Activated naive CD4-positive, alpha-beta T cell treated with anti-CD3 and anti-CD28 coated beads, Interleukin-2, amount 50 U/mL, for 72 hours (primary cell): ENCODE data around the gene STMN3. TPM values are rescaled to one million over a fixed set of nuclear protein-coding genes. Genes with fewer than 3 reads are reported as not detected.
A peak's percentile ranks its signal among the peaks of the same experiment; 100 is the strongest.
"Not testable (repeated sequence)": the region's sequence is repeated elsewhere in the genome, so short reads cannot be mapped to it uniquely, and the experiment has no call there.

Experiments
- ATAC-seq, 2 donors: fragments of 150-1000 bp; cut with Tn5 transposase; 2 replicates each; pipeline ENCODE4 v1.10.0; 2021; ENCODE audit warnings: mild to moderate bottlenecking in 2 of 2, moderate library complexity in 2 of 2
- DNase-seq, 2 donors: peaks; one replicate each; pipeline ENCODE4 v3.0.0; 2021 to 2022; ENCODE audit warnings: low spot score in 2 of 2
- H3K27ac Mint-ChIP-seq, 2 donors: one replicate each; pipeline ENCODE4 v1.8.0; 2022; ENCODE audit warnings: mild to moderate bottlenecking in 2 of 2, mixed read lengths in 2 of 2
- H3K36me3 Mint-ChIP-seq, 2 donors: one replicate each; pipeline ENCODE4 v1.8.0; 2022; ENCODE audit warnings: mixed read lengths in 2 of 2
- H3K9me3 Mint-ChIP-seq, 2 donors: one replicate each; pipeline ENCODE4 v1.8.0; 2022; ENCODE audit warnings: mixed read lengths in 2 of 2
- total RNA-seq, 2 donors: library from RNA; stranded (reverse); gene quantifications; one replicate each; pipeline ENCODE4 v1.2.3, GENCODE V29; 2022

The STMN3 gene
- total RNA-seq, 2 donors from 2014 or later, result 13.8 to 19.5 TPM

GRCh38 chr20:63636752-63637628, 16.2 kb downstream of the STMN3 start:
- H3K27ac Mint-ChIP-seq, result no peak overlapping the region
- ATAC-seq (no peak), DNase-seq (no peak)
- H3K9me3 Mint-ChIP-seq, result no peaks in the 10 kb centered on the region
- H3K36me3 Mint-ChIP-seq, result peaks cover 5% of the 10 kb centered on the region in 2 donors

DNA sequence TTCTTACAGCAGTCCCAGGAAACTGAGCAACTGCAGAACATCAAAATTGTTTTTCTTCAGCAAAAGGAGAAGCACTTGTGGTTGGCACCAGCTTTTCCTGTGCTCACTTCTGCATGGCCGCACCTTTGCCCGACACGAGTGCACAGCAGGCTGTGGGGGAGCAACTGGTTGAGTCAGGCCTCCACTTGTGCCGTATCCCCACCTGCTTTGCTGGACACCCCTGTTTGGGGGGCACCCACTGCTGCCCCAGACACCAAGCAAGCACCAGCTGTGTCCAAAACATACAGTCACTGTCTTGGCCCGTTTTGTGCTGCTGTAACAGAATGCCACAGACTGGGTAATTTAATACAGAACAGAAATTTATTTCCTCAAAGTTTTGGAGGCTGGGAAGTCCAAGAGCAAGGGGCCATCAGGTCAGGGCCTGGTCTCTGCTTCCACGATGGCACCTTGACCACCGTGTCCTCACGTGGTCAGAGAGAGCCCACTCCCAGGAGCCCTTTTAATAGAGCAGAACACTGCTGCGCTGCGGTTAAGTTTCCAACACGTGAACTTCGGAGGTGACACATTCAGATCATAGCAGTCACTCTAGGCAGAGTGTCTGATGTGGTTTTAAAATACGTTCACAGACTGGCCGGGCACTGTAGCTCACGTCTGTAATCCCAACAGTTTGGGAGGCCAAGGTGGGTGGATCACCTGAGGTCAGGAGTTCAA, 17.6 kb downstream of the STMN3 start:
- ATAC-seq (peak; percentile 80 to 91), DNase-seq (peak; percentile 57 to 83)
- Mint-ChIP-seq H3K36me3 (peaks cover 5% of the 10 kb centered on the region in 2 donors), H3K27ac (peak overlapping the region; percentile 41 to 78), H3K9me3 (no peaks in the 10 kb centered on the region)

DNA sequence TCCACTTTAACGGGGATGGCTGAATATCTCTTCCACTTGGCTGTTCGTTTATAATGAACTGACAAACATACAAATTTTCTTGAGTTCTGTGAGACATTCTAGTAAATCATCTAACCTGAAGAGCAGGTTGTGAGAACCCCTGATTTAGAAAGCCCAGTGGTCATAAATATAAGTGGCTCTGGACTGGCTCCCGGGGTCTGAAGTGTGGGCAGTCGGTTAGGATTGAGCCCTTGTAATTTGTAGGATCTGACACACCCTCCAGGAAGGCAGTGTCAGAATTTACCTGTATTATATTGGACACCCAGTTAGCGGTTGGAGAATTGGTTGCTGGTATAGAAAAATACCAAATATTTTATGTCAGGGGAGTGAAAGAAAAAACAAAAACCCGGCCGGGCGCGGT, 19.5 kb downstream of the STMN3 start:
- H3K36me3 Mint-ChIP-seq, result peaks cover 3 to 5% of the 10 kb centered on the region in 2 donors
- ATAC-seq (no peak), DNase-seq (no peak)
- H3K9me3 Mint-ChIP-seq, result no peaks in the 10 kb centered on the region
- no peak overlapping the region for H3K27ac Mint-ChIP-seq

GRCh38 chr20:63631426-63631825, 21.8 kb downstream of the STMN3 start:
- ATAC-seq, DNase-seq, H3K27ac Mint-ChIP-seq, H3K9me3 Mint-ChIP-seq: not testable (repeated sequence)
- peaks cover 9 to 12% of the 10 kb centered on the region in 2 donors for H3K36me3 Mint-ChIP-seq

- not testable (repeated sequence) for DNase-seq, ATAC-seq, H3K27ac Mint-ChIP-seq, H3K9me3 Mint-ChIP-seq
- peaks cover 9 to 12% of the 10 kb centered on the region in 2 donors for H3K36me3 Mint-ChIP-seq
These were observed 22.3 kb downstream of the STMN3 start for GRCh38 chr20:63630956-63631355.

DNA sequence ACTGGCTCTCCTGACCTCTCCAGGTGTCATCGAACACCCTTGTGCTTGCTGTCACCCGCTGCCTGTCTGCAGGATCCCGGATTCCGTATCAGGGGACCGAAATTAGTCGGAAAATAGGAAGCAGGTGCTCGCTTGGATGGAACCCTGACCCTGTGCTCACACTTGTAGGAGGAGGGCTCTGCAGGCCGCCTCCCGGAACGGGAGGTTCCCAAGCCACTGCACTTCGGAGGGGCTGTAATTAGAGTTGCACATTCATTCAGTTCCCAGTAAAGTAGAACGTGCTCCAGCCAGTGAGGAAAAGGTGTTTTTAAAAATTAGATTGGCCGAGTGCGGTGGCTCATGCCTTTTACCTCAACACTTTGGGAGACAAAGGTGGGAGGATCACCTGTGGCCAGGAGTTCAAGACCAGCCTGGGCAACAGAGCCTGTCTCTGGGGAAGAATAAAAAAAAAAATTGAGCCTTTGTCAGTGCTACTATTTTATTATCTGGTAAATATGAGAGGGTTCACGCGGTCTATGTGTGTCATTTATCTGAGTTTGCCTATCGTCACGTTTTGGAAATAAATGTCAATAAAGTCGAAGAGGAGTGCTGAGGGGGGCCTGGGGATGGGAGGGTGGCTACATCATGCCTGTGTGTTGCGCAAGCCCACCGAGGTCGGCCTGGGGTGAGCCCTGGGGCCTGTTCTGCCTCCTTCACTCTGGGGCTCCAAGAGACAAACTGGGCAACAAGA, 24.8 kb downstream of the STMN3 start:
- DNase-seq (peak; percentile 59 to 77), ATAC-seq (peak; percentile 7 to 59)
- Mint-ChIP-seq H3K9me3 (no peaks in the 10 kb centered on the region), H3K27ac (peak overlapping the region; percentile 82 to 95), H3K36me3 (peaks cover 9 to 12% of the 10 kb centered on the region in 2 donors)

DNA sequence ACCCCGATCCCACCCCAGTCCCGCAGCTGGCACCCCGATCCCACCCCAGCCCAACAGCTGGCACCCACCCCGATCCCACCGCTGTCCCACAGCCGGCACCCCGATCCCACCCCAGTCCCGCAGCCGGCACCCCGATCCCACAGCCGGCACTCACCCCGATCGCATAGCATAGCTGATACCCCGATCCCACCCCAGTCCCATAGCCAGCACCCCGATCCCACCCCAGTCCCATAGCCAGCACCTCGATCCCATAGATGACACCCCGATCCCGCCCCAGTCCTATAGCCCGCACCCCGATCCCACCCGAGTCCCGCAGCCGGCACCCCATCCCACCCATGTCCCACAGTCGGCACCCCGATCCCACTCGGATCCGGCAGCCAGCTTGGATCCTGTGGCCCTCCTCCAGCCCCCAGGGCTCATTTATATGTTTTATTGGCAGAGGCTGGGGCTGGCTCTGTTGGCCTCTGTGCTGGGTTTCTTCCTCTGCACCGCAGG, 25.4 kb downstream of the STMN3 start:
- H3K27ac Mint-ChIP-seq, result peak overlapping the region; percentile 82 to 95

GRCh38 chr20:63627129-63627750, 26.0 kb downstream of the STMN3 start:
- Mint-ChIP-seq H3K36me3 (peaks cover 9 to 16% of the 10 kb centered on the region in 2 donors), H3K27ac (peak overlapping the region in 1 of 2 donors; percentile 82), H3K9me3 (no peaks in the 10 kb centered on the region)
- peak; percentile 95 to 97 for DNase-seq
- ATAC-seq, result peak; percentile 84 to 86

More for the DNA sequence above, 25.4 kb downstream of the STMN3 start:
- DNase-seq, result no peak
- H3K36me3 Mint-ChIP-seq, result peaks cover 9 to 12% of the 10 kb centered on the region in 2 donors
- no peaks in the 10 kb centered on the region for H3K9me3 Mint-ChIP-seq
- peak; percentile 3 to 19 for ATAC-seq

DNA sequence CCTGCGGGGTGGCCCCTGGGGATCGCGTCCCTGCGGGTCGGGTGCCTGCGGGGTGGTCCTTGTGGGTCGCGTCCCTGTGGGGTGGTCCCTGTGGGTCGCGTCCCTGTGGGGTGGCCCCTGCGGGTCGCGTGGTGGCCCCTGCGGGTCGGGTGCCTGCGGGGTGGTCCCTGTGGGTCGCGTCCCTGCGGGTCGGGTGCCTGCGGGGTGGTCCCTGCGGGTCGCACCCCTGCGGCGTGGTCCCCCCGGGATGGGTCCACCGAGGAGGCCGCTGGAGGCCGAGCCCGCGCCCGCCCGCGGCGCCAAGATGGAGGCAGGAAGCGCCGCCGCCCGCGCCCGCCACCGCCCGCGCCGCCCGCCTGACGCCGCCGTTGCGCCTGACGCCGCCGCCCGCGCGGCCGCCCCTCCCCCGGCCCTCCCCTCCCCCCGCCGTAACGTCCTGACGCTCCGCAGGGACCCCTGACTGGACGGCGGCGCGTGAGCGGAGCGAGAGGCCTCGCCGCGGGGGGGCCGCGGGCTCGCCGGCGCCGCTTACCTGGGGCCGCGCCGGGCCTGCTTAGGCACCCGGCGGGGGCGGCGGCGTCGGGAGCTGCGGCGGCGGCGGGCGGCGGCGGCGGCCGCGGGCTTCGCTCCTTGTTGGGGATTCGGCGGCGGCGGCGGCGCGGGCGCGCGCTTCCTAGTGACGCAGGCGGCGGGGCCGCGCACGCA, 26.6 kb downstream of the STMN3 start, which contains the start of gene GMEB2:
Gene GMEB2 (minus strand): TSS at position 678 of the 705 bp plus-strand sequence. CDS start 7,704 bp downstream, outside the sequence.
- DNase-seq (peak; percentile 68 to 69), ATAC-seq (peak; percentile 48 to 68)
- H3K27ac Mint-ChIP-seq, result peak within 1 kb of the TSS; percentile 82 to 93
- peaks cover 9 to 16% of the 10 kb centered on the region in 2 donors for H3K36me3 Mint-ChIP-seq
- H3K9me3 Mint-ChIP-seq, result no peaks in the 10 kb centered on the region

GRCh38 chr20:63625771-63626423, 27.3 kb downstream of the STMN3 start:
- no peaks in the 10 kb centered on the region for H3K9me3 Mint-ChIP-seq
- H3K27ac Mint-ChIP-seq, result peak overlapping the region; percentile 79 to 93
- peak in 1 of 2 donors; percentile 34 for DNase-seq
- ATAC-seq, result peak in 1 of 2 donors; percentile 48
- peaks cover 9 to 16% of the 10 kb centered on the region in 2 donors for H3K36me3 Mint-ChIP-seq

GRCh38 chr20:63624486-63624885, 28.7 kb downstream of the STMN3 start:
- no peaks in the 10 kb centered on the region for H3K9me3 Mint-ChIP-seq
- DNase-seq, result no peak
- no peak overlapping the region for H3K27ac Mint-ChIP-seq
- no peak for ATAC-seq
- H3K36me3 Mint-ChIP-seq, result peaks cover 9 to 16% of the 10 kb centered on the region in 2 donors

- ATAC-seq (no peak), DNase-seq (no peak)
- Mint-ChIP-seq H3K9me3 (no peaks in the 10 kb centered on the region), H3K27ac (peak overlapping the region in 1 of 2 donors; percentile 25), H3K36me3 (peaks cover 0 to 4% of the 10 kb centered on the region in 2 donors)
These were observed 30.5 kb downstream of the STMN3 start for GRCh38 chr20:63622732-63623131.

DNA sequence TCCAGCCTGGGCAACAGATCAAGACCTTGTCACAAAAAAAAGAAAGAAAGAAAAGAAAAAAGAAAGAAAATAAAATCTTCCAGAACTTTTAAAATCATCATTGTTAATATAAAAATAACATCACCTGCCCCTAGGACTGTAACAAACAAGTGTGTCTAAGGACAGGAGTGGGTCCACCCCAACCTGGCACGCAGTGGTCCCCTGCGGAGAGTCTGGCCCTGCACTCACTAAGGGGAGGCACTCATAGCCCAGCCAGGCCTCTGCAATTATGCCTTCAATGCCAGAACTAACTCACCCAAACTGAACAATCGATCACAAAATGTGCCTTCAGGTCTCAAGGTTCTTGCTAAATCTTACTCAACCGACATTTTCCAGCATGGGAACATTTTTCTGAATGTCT, 31.1 kb downstream of the STMN3 start:
- ATAC-seq (no peak), DNase-seq (no peak)
- no peaks in the 10 kb centered on the region for H3K9me3 Mint-ChIP-seq
- peaks cover 0 to 4% of the 10 kb centered on the region in 2 donors for H3K36me3 Mint-ChIP-seq
- H3K27ac Mint-ChIP-seq, result no peak overlapping the region

DNA sequence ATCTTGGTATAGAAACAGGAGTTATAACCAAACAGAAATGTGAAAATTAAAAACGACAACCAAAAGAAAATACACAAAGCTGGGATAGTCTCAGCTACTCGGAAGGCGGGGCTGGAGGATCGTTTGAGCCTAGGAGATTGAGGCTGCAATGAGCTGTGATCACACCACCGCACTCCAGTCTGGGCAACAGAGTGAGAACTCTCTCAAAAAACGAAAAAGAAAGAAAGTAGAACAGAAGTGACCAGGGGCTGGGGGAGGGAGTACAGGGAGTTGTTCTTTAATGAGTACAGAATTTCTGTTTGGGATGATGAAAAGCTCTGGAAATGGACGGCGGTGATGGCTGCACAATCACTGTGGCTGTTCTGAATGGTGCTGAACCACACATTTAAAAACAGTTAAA, 32.2 kb downstream of the STMN3 start:
- peaks cover 0 to 4% of the 10 kb centered on the region in 2 donors for H3K36me3 Mint-ChIP-seq
- ATAC-seq (no peak), DNase-seq (no peak)
- no peak overlapping the region for H3K27ac Mint-ChIP-seq
- H3K9me3 Mint-ChIP-seq, result no peaks in the 10 kb centered on the region

DNA sequence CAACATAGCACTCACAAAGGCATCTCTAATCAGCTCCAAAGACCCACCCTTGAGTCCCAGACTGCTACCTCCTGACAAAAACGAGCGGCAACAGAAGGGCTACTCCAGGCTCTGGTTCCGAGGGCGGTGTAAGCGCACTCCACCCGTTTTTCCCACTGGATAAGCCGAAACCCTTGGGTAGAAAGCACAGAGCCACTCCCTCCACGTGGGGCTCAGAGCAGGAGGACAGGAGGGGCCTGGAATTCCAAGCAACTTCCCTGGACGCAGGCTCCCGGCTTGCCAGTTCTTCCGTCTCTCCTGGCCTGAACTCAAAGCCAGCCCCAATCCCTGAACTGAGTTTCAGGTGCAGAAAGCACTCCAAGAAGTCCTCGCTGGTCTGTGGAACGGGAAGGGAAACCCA, 33.7 kb downstream of the STMN3 start:
- Mint-ChIP-seq H3K36me3 (peaks cover 4 to 7% of the 10 kb centered on the region in 2 donors), H3K27ac (no peak overlapping the region), H3K9me3 (no peaks in the 10 kb centered on the region)
- DNase-seq, result no peak
- no peak for ATAC-seq
